Measurements from ENCODE around the gene DGCR8.

- no peak for TF ChIP-seq CTCF (IDR thresholded peaks at IDR 0.05; ENCODE audit: insufficient read depth, low read depth, low read length)
- TF ChIP-seq EZH2 (IDR thresholded peaks at IDR 0.05; ENCODE audit: insufficient read depth, low read length), result no peak
These were observed 39.5 kb upstream of the DGCR8 start for GRCh38 chr22:20040327-20041200.

All from astrocyte (in vitro differentiated cells and primary cell).